Right atrium auricular region (tissue), 2 donors: ENCODE results near the gene DHX40. TPM values are rescaled to one million over a fixed set of nuclear protein-coding genes. Genes with fewer than 3 reads are reported as not detected.
"Not testable (repeated sequence)": the region's sequence is repeated elsewhere in the genome, so short reads cannot be mapped to it uniquely, and the experiment has no call there.

Experiments used
- DNase-seq: peaks from one replicate; pipeline ENCODE4 v3.0.0-alpha.2; 2019; ENCODE audit warnings: low spot score
- H3K27ac ChIP-seq, 2 donors: fragments of 200-600 bp; sonication (generic); 1 replicate in 1 of 2; 2 replicates in 1 of 2; pipeline ENCODE4 v1.5.1; 2016 to 2019
- H3K27me3 ChIP-seq, 2 donors: fragments of 200-600 bp; sonication (generic); one replicate each; pipeline versions ENCODE4 v1.5.1 to v1.6.0; 2017 to 2019
- H3K36me3 ChIP-seq: fragments of 200-600 bp; sonication (generic); one replicate; pipeline ENCODE4 v1.5.1; 2016
- H3K4me1 ChIP-seq, 2 donors: fragments of 200-600 bp; sonication (generic); one replicate each; pipeline versions ENCODE4 v1.5.1 to v1.6.0; 2017 to 2019
- H3K4me3 ChIP-seq, 2 donors: fragments of 200-600 bp; sonication (generic); 1 replicate in 1 of 2; 2 replicates in 1 of 2; pipeline ENCODE4 v1.5.1; 2017 to 2019; ENCODE audit warnings: mild to moderate bottlenecking in 1 of 2, moderate library complexity in 1 of 2
- H3K9me3 ChIP-seq, 2 donors: fragments of 200-600 bp; sonication (generic); one replicate each; pipeline ENCODE4 v1.5.1; 2019
- CTCF ChIP-seq, 2 donors: fragments of 200-600 bp; sonication (generic); IDR thresholded peaks; one replicate each; pipeline ENCODE4 v1.5.1; 2019; ENCODE audit warnings: antibody characterized with exemption in 2 of 2
- total RNA-seq, 2 donors: library from RNA; depleted of rRNA; stranded (reverse); fragments of >200 nt; gene quantifications; one replicate each; pipeline ENCODE4 v1.1.0, GENCODE V29; 2016

The DHX40 gene
- total RNA-seq, 2 donors from 2014 or later = 22.1 to 22.7 TPM

- no peak for TF ChIP-seq CTCF (IDR thresholded peaks at IDR 0.05)
Measured at GRCh38 chr17:59652119-59652518, 86.7 kb downstream of the DHX40 start.

GRCh38 chr17:59656624-59657023 is 91.2 kb downstream of the DHX40 start:
- DNase-seq, H3K9me3 ChIP-seq: not testable (repeated sequence)
- H3K36me3 ChIP-seq = peaks cover 98% of the 10 kb centered on the region

More at GRCh38 chr17:59652119-59652518, 86.7 kb downstream of the DHX40 start:
- Histone ChIP-seq H3K27ac (no peak overlapping the region), H3K4me3 (no peak overlapping the region), H3K4me1 (no peaks in the 10 kb centered on the region), H3K27me3 (no peaks in the 10 kb centered on the region), H3K9me3 (no peaks in the 10 kb centered on the region), H3K36me3 (peaks cover 92% of the 10 kb centered on the region)
- no peak for DNase-seq

More at GRCh38 chr17:59656624-59657023, 91.2 kb downstream of the DHX40 start:
- H3K4me3 ChIP-seq, H3K27ac ChIP-seq, H3K4me1 ChIP-seq, H3K27me3 ChIP-seq: not testable (repeated sequence)

Other genes starting within 250 kb of the DHX40 start
- gene YPEL2, start 234.0 kb upstream of the DHX40 start, total RNA-seq = 10 to 100 TPM; 28.3 to 34.1 TPM
- gene CLTC, start 54.3 kb downstream of the DHX40 start, total RNA-seq = 100 to 1,000 TPM; 183 to 256 TPM
- 10 to 100 TPM; 13.8 to 14.1 TPM for gene PTRH2, start 141.8 kb downstream of the DHX40 start, total RNA-seq
- gene VMP1, start 142.0 kb downstream of the DHX40 start, total RNA-seq = 10 to 100 TPM; 48.0 to 63.4 TPM